H9 (cell line): ENCODE results near the gene SEPTIN5. TPM values are rescaled to one million over a fixed set of nuclear protein-coding genes. Genes with fewer than 3 reads are reported as not detected.

Source experiments
- DNase-seq: peaks from one replicate; pipeline ENCODE4 v3.0.0-alpha.2; 2017
- H2AFZ ChIP-seq: one replicate; pipeline ENCODE4 v1.6.1; 2013; ENCODE audit warnings: mild to moderate bottlenecking, low read length, control low read depth, moderate library complexity
- H2AK5ac ChIP-seq: 2 replicates; pipeline ENCODE4 v1.6.1; 2013; ENCODE audit warnings: low read length, control low read depth, mixed read lengths; ENCODE audit not compliant: insufficient read length
- H2BK120ac ChIP-seq: one replicate; pipeline ENCODE4 v1.6.1; 2013; ENCODE audit warnings: low read depth, mild to moderate bottlenecking, low read length, control low read depth, inconsistent platforms; ENCODE audit not compliant: poor library complexity, severe bottlenecking
- H2BK12ac ChIP-seq: 2 replicates; pipeline ENCODE4 v1.6.1; 2013; ENCODE audit warnings: low read length, control low read depth, mixed read lengths, low read depth; ENCODE audit not compliant: insufficient read length
- H2BK15ac ChIP-seq: 2 replicates; pipeline ENCODE4 v1.6.1; 2013; ENCODE audit warnings: low read depth, low read length, control low read depth
- H2BK20ac ChIP-seq: one replicate; pipeline ENCODE4 v1.6.1; 2013; ENCODE audit warnings: low read depth, mild to moderate bottlenecking, low read length, control low read depth, inconsistent platforms; ENCODE audit not compliant: poor library complexity, severe bottlenecking
- H2BK5ac ChIP-seq: 2 replicates; pipeline ENCODE4 v1.6.1; 2013; ENCODE audit warnings: low read length, control low read depth, mixed read lengths; ENCODE audit not compliant: insufficient read length
- H3K14ac ChIP-seq: 2 replicates; pipeline ENCODE4 v1.6.1; 2013; ENCODE audit warnings: low read length, control low read depth; ENCODE audit not compliant: insufficient read depth
- H3K18ac ChIP-seq: 2 replicates; pipeline ENCODE4 v1.6.1; 2013; ENCODE audit warnings: low read depth, mild to moderate bottlenecking, mixed read lengths, low read length, control low read depth; ENCODE audit not compliant: insufficient read length
- H3K23ac ChIP-seq: 2 replicates; pipeline ENCODE4 v1.6.1; 2013; ENCODE audit warnings: low read length, control low read depth, mixed read lengths, low read depth; ENCODE audit not compliant: insufficient read length
- H3K23me2 ChIP-seq: 2 replicates; pipeline ENCODE4 v1.6.1; 2013; ENCODE audit warnings: low read depth, mild to moderate bottlenecking, mixed read lengths, low read length, control low read depth; ENCODE audit not compliant: insufficient read length, poor library complexity, severe bottlenecking
- H3K27ac ChIP-seq: 2 replicates; pipeline ENCODE4 v1.5.1; 2013; ENCODE audit warnings: low read length, control low read depth, mixed read lengths, low read depth; ENCODE audit not compliant: insufficient read length
- H3K27me3 ChIP-seq: 2 replicates; pipeline ENCODE4 v1.6.1; 2013; ENCODE audit warnings: low read length, control low read depth, inconsistent platforms; ENCODE audit not compliant: insufficient read depth
- H3K4ac ChIP-seq: 2 replicates; pipeline ENCODE4 v1.6.1; 2013; ENCODE audit warnings: low read depth, mild to moderate bottlenecking, control low read depth, inconsistent platforms, low read length, moderate library complexity
- H3K4me1 ChIP-seq: 2 replicates; pipeline ENCODE4 v1.6.1; 2013; ENCODE audit warnings: low read length, control low read depth, inconsistent platforms; ENCODE audit not compliant: insufficient read depth
- H3K4me2 ChIP-seq: 2 replicates; pipeline ENCODE4 v1.6.1; 2013; ENCODE audit warnings: low read length, control low read depth, mixed read lengths; ENCODE audit not compliant: insufficient read length, insufficient read depth
- H3K56ac ChIP-seq: 2 replicates; pipeline ENCODE4 v1.6.1; 2013; ENCODE audit warnings: low read depth, mild to moderate bottlenecking, mixed read lengths, low read length, control low read depth; ENCODE audit not compliant: insufficient read length
- H3K79me1 ChIP-seq: 2 replicates; pipeline ENCODE4 v1.6.1; 2013; ENCODE audit warnings: low read depth, mild to moderate bottlenecking, moderate library complexity, low read length, control low read depth, inconsistent platforms; ENCODE audit not compliant: insufficient read depth, poor library complexity, severe bottlenecking
- H3K79me2 ChIP-seq: 2 replicates; pipeline ENCODE4 v1.6.1; 2013; ENCODE audit warnings: low read length, control low read depth, inconsistent platforms; ENCODE audit not compliant: insufficient read depth
- H3K9ac ChIP-seq: 2 replicates; pipeline ENCODE4 v1.6.1; 2013; ENCODE audit warnings: low read length, control low read depth, mixed read lengths; ENCODE audit not compliant: insufficient read length; ENCODE audit errors: extremely low read depth
- H3K9me3 ChIP-seq: one replicate; pipeline ENCODE4 v1.6.1; 2013; ENCODE audit warnings: low read depth, low read length, inconsistent platforms; ENCODE audit not compliant: control insufficient read depth
- H3T11ph ChIP-seq: one replicate; pipeline ENCODE4 v1.6.1; 2013; ENCODE audit warnings: mild to moderate bottlenecking, low read length, control low read depth, inconsistent platforms
- H4K20me1 ChIP-seq: one replicate; pipeline ENCODE4 v1.6.1; 2013; ENCODE audit not compliant: control insufficient read depth, insufficient read length, insufficient read depth
- H4K5ac ChIP-seq: 2 replicates; pipeline ENCODE4 v1.6.1; 2013; ENCODE audit warnings: low read depth, mild to moderate bottlenecking, mixed read lengths, low read length, control low read depth; ENCODE audit not compliant: insufficient read length
- H4K8ac ChIP-seq: replicated peaks from 2 replicates; pipeline ENCODE4 v1.6.1; 2013; ENCODE audit warnings: low read length, control low read depth, mixed read lengths, low read depth; ENCODE audit not compliant: insufficient read length
- H4K91ac ChIP-seq: 2 replicates; pipeline ENCODE4 v1.6.1; 2013; ENCODE audit warnings: low read depth, mild to moderate bottlenecking, moderate library complexity, mixed read lengths, low read length, control low read depth; ENCODE audit not compliant: insufficient read length
- H3K27ac Mint-ChIP-seq, 3 experiments: 2 replicates in 2 of 3; 3 replicates in 1 of 3; pipeline ENCODE4 v1.8.0; 2020 to 2021; ENCODE audit warnings: mixed read lengths in 3 of 3, mild to moderate bottlenecking in 1 of 3, moderate library complexity in 1 of 3
- H3K27me3 Mint-ChIP-seq: 2 replicates; pipeline ENCODE4 v1.8.0; 2021; ENCODE audit warnings: low read depth, mild to moderate bottlenecking, moderate library complexity, mixed read lengths
- H3K36me3 Mint-ChIP-seq, 3 experiments: 2 replicates in 2 of 3; 3 replicates in 1 of 3; pipeline ENCODE4 v1.8.0; 2020 to 2021; ENCODE audit warnings: low read depth in 3 of 3, mixed read lengths in 3 of 3; ENCODE audit not compliant: insufficient read depth in 1 of 3
- H3K4me1 Mint-ChIP-seq, 2 experiments: 2 replicates each; pipeline ENCODE4 v1.8.0; 2020; ENCODE audit warnings: mixed read lengths in 2 of 2
- H3K4me3 Mint-ChIP-seq, 2 experiments: 2 replicates in 1 of 2; 3 replicates in 1 of 2; pipeline ENCODE4 v1.8.0; 2020 to 2021; ENCODE audit warnings: mild to moderate bottlenecking in 2 of 2, mixed read lengths in 2 of 2, moderate library complexity in 1 of 2
- H3K9me3 Mint-ChIP-seq, 2 experiments: 2 replicates in 1 of 2; 3 replicates in 1 of 2; pipeline ENCODE4 v1.8.0; 2020; ENCODE audit warnings: mild to moderate bottlenecking in 2 of 2, mixed read lengths in 2 of 2, moderate library complexity in 1 of 2
- WGBS: extraction: QIAGEN DNeasy Blood & Tissue Kit; methylation state at CpG from one replicate; pipeline ENCODE4 v1.1.7; 2013; ENCODE audit warnings: missing lambda C conversion rate, low lambda C conversion rate, mixed read lengths; ENCODE audit not compliant: insufficient read length; ENCODE audit errors: extremely low coverage; 5-methylcytosine and 5-hydroxymethylcytosine counted together
- total RNA-seq: library from RNA; stranded (reverse); gene quantifications from 2 replicates; pipeline ENCODE4 v1.2.1, GENCODE V29; 2021
- TF ChIP-seq, protein P1 (sequence below): fragments of 200-600 bp; sonication (generic); conservative IDR thresholded peaks from 3 replicates; pipeline ENCODE4 v1.8.0; 2021; ENCODE audit warnings: antibody characterized with exemption, mild to moderate bottlenecking

The SEPTIN5 gene
- total RNA-seq, 1 experiment from 2014 or later: 17.8 TPM

DNA sequence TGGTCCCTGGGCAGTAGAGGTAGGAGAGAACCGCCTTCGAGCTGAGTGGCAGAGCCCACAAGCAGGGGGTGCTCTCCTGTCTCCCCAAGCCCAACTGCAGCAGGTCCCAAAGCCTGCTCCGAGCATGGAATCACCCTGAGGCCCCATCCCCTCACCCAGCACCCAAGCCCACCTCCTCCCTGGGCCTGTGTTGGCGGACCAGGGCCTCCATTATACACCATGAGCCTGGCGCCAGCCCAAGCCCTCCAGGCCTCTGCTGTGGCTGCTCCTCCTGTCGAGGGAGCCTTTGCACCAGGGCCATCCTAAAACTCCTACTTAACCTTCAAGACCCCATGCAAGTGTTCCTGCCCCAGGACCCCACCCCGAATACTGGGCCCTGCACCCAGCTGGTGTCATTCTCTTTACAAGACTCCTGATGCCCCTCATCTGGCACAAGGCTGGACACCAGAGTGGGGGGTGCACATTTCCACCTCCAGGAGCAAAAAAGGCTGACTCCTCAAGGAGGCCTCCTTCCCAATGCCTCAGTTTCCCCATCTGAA is 25.7 kb downstream of the SEPTIN5 start:
- Histone ChIP-seq H3K23me2 (no peaks in the 10 kb centered on the region), H2BK15ac (no peak overlapping the region), H3K18ac (no peak overlapping the region), H3K79me2 (no peaks in the 10 kb centered on the region), H4K8ac (no peak overlapping the region), H3K4me2 (no peak overlapping the region), H3K4me1 (no peaks in the 10 kb centered on the region), H3T11ph (no peak overlapping the region), H2BK120ac (no peak overlapping the region), H2BK12ac (no peak overlapping the region), H3K27ac (no peak overlapping the region), H4K5ac (no peak overlapping the region), H2AK5ac (no peak overlapping the region), H2BK20ac (no peak overlapping the region), H4K91ac (no peak overlapping the region), H3K14ac (no peak overlapping the region), H3K9ac (no peak overlapping the region), H3K56ac (no peak overlapping the region), H3K23ac (no peak overlapping the region), H2BK5ac (no peak overlapping the region), H3K27me3 (no peaks in the 10 kb centered on the region), H3K79me1 (no peaks in the 10 kb centered on the region), H3K4ac (no peak overlapping the region), H4K20me1 (no peaks in the 10 kb centered on the region), H3K9me3 (no peaks in the 10 kb centered on the region), H2AFZ (no peak overlapping the region)
- no peak for DNase-seq
- H3K4me3 Mint-ChIP-seq: no peak overlapping the region
- H3K36me3 Mint-ChIP-seq: no peaks in the 10 kb centered on the region
- H3K27me3 Mint-ChIP-seq: peaks cover 7% of the 10 kb centered on the region
- TF ChIP-seq, protein P1, sequence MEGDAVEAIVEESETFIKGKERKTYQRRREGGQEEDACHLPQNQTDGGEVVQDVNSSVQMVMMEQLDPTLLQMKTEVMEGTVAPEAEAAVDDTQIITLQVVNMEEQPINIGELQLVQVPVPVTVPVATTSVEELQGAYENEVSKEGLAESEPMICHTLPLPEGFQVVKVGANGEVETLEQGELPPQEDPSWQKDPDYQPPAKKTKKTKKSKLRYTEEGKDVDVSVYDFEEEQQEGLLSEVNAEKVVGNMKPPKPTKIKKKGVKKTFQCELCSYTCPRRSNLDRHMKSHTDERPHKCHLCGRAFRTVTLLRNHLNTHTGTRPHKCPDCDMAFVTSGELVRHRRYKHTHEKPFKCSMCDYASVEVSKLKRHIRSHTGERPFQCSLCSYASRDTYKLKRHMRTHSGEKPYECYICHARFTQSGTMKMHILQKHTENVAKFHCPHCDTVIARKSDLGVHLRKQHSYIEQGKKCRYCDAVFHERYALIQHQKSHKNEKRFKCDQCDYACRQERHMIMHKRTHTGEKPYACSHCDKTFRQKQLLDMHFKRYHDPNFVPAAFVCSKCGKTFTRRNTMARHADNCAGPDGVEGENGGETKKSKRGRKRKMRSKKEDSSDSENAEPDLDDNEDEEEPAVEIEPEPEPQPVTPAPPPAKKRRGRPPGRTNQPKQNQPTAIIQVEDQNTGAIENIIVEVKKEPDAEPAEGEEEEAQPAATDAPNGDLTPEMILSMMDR: no peak
- peaks cover 8 to 15% of the 10 kb centered on the region in 2 experiments for H3K4me1 Mint-ChIP-seq
- H3K9me3 Mint-ChIP-seq: no peaks in the 10 kb centered on the region; a peak in 1 of 5 replicates
- WGBS: no CpG with 5 or more reads among the region's 7 CpGs
- no peak overlapping the region for H3K27ac Mint-ChIP-seq
